Putamen (tissue), 1 donor: ENCODE measurements around the gene SH3BGRL2.

ENCODE experiments used
- DNase-seq: peaks from one replicate; pipeline ENCODE4 v3.0.0-alpha.2; 2016; ENCODE audit warnings: low spot score

SH3BGRL2 gene

GRCh38 chr6:79699606-79700005, 68.5 kb downstream of the SH3BGRL2 start:
- no peak for DNase-seq

- peak; percentile 54 for DNase-seq
These were observed 71.6 kb downstream of the SH3BGRL2 start for GRCh38 chr6:79702691-79703090.

GRCh38 chr6:79704200-79704599, 73.1 kb downstream of the SH3BGRL2 start:
- no peak for DNase-seq

GRCh38 chr6:79705456-79705995, 74.4 kb downstream of the SH3BGRL2 start:
- no peak for DNase-seq

- DNase-seq: no peak
These were observed 75.4 kb downstream of the SH3BGRL2 start for GRCh38 chr6:79706527-79706926.

GRCh38 chr6:79707621-79708020, 76.5 kb downstream of the SH3BGRL2 start:
- DNase-seq: no peak

- no peak for DNase-seq
These were observed 77.1 kb downstream of the SH3BGRL2 start for GRCh38 chr6:79708095-79708791.

- DNase-seq: no peak
These were observed 79.0 kb downstream of the SH3BGRL2 start for GRCh38 chr6:79710127-79710526.

GRCh38 chr6:79711167-79711566, 80.0 kb downstream of the SH3BGRL2 start:
- DNase-seq: no peak

- peak; percentile 69 for DNase-seq
These were observed 81.0 kb downstream of the SH3BGRL2 start for GRCh38 chr6:79712144-79712543.

- DNase-seq: no peak
These were observed 81.5 kb downstream of the SH3BGRL2 start for GRCh38 chr6:79712616-79713135.

- DNase-seq: no peak
These were observed 82.7 kb downstream of the SH3BGRL2 start for GRCh38 chr6:79713701-79714322.

GRCh38 chr6:79717989-79718388, 86.9 kb downstream of the SH3BGRL2 start:
- DNase-seq: no peak

- DNase-seq: no peak
These were observed 87.5 kb downstream of the SH3BGRL2 start for GRCh38 chr6:79718509-79719247.

- DNase-seq: no peak
These were observed 88.3 kb downstream of the SH3BGRL2 start for GRCh38 chr6:79719248-79719960.

- DNase-seq: no peak
These were observed 93.7 kb downstream of the SH3BGRL2 start for GRCh38 chr6:79724816-79725215.

- no peak for DNase-seq
These were observed 100.3 kb downstream of the SH3BGRL2 start for GRCh38 chr6:79731471-79731870.

GRCh38 chr6:79733388-79733787, 102.3 kb downstream of the SH3BGRL2 start:
- no peak for DNase-seq

GRCh38 chr6:79734374-79734773, 103.2 kb downstream of the SH3BGRL2 start:
- DNase-seq: peak; percentile 33

- DNase-seq: no peak
These were observed 104.1 kb downstream of the SH3BGRL2 start for GRCh38 chr6:79735183-79735582.

GRCh38 chr6:79737172-79737571, 106.0 kb downstream of the SH3BGRL2 start:
- DNase-seq: no peak

- no peak for DNase-seq
These were observed 110.9 kb downstream of the SH3BGRL2 start for GRCh38 chr6:79742030-79742429.
